Measurements from ENCODE around the gene ATP8A1.
"Not testable (repeated sequence)": the region's sequence is repeated elsewhere in the genome, so short reads cannot be mapped to it uniquely, and the experiment has no call there.

ATP8A1 gene

DNA sequence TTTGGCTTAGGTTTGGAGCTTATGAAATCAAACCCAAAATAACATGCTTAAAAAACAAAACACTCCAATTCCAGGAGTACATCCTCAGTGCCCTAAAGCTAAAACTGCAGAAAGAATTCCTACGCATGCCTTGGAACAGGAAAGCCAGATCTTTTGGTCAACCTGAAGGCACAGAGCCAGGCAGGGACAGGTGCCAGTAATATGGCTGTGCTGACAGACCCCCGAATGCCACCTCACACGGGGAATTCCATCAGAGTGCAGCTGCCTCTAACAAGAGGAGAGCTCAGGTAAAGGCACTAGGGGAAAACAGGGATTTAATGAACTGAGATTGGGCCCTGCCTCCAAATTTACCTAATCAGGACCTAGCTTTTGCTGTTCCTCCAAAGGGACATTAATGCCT, 182.5 kb downstream of the ATP8A1 start:
- no peak for DNase-seq (ENCODE audit: low read depth in 1 of 2, low spot score in 1 of 2)

DNA sequence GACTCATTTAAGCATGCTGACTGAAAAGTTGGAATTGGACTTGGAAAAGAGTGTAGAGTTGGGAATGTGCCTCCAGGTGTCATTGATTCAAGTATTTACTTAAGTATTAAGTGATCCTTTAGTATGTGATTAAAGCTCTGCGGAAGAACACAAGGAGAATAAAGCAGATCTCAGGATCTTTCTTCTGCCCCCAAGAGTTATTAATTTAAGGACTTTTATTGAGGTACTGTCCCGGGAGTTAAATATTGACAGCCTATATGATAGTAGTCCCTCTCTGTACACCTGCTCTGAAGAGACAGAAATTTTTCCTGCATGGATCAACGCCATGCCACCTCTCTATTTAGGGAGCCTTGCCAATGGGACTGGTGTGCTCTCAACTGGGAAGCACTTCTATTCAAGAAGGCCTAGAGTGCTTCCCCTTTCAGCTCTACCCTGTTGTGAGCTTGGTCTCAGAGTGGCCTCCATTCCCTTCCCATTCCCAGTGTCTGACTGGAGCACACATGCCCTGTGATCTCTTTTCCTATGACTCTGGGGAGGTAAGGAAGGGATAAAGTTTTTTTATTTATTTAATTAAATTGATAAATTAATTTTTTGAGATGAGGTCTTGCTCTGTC, 183.7 kb downstream of the ATP8A1 start:
- DNase-seq (ENCODE audit: low read depth in 1 of 2, low spot score in 1 of 2): no peak

- no peak for DNase-seq (ENCODE audit: low read depth in 1 of 2, low spot score in 1 of 2)
These were observed 185.0 kb downstream of the ATP8A1 start for GRCh38 chr4:42471896-42472295.

DNA sequence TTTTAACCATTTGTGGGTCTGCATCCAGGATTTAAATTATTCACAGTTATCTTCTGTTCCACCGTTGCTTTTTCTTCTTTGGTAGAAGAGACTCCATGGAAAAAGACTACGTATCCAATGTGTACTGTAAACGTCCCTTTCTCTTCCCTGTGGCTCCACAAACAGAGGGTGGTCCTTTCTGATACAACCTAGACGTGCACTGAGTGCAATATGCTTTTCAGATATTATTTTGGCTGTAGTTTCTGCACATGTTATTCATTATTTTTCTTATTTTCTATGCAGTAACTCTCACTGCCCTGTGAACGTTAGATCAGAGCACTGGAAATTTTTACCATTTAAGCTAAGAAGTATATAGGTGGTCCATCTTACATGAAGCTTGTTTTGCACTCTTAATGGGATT, 186.9 kb downstream of the ATP8A1 start:
- DNase-seq (ENCODE audit: low read depth in 1 of 2, low spot score in 1 of 2): no peak

DNA sequence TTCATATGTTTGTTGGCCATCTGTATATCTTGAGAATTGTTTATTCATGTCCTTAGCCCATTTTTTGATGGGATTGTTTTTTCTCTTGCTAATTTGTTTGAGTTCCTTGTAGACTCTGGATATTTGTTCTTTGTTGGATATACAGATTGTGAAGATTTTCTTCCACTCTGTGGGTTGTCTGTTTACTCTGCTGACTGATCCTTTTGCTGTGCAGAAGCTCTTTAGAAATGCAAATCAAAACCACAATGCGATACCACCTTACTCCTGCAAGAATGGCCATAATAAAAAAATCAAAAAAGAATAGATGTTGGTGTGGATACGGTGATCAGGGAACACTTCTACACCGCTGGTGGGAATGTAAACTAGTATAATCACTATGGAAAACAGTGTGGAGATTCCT, 189.1 kb downstream of the ATP8A1 start:
- DNase-seq (ENCODE audit: low read depth in 1 of 2, low spot score in 1 of 2): not testable (repeated sequence)

GRCh38 chr4:42466273-42466844, 190.5 kb downstream of the ATP8A1 start:
- DNase-seq (ENCODE audit: low read depth in 1 of 2, low spot score in 1 of 2): no peak

DNA sequence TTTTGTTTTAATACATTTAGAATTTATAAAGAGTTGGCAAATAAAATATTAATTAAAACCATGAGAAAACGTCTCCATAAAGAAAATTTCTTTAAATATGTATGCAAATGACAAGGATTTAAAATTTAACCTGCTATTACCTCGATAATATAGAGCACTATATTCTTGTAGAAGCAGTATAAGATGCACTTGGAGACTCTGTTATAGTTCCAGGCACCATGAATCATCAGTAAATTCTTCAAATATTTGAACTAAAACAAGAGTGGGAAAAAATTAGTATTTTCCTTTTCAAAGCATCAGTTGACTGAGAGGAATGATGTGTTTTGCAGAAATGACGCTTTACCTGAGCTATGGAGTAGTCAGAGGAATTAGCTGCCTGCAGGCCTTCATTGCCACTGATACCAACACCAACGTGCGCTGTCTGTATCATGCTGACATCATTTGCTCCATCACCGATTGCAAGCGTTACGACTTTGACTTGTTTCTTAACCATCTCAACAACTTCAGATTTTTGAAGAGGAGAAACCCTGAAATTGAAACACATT, 192.3 kb downstream of the ATP8A1 start:
- DNase-seq (ENCODE audit: low read depth in 1 of 2, low spot score in 1 of 2): no peak

DNA sequence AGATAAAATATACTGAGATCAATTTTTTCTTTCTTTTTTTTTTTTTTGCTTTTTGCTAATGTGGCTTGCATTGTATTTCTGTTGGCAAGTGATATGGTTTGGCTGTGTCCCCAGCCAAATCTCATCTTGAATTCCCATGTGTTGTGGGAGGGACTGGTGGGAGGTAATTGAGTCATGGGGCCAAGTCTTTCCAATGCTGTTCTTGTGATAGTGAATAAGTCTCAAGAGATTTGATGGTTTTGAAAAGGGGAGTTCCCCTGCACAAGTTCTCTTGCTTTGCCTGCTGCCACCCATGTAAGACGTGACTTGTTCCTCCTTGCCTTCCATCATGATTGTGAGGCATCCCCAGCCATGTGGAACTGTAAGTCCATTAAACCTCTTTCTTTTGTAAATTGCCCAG, 195.7 kb downstream of the ATP8A1 start:
- DNase-seq (ENCODE audit: low read depth in 1 of 2, low spot score in 1 of 2): not testable (repeated sequence)

DNA sequence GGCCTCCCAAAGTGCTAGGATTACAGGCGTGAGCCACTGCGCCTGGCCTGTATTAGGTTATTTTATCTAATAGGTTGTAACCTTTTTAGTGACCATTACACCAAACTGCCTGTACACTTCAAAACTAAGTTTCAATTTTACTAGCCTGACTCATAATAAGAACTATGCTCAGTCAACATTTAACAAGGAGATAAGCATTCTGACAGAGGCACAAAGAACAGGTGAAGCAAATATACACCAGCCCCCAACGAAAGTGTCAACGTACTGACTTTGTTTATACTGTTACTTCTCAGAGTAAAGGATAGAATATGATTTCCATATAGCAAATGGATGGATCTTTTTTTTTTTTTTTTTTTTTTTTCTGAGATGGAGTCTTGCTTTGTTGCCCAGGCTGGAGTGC, 196.9 kb downstream of the ATP8A1 start:
- DNase-seq (ENCODE audit: low read depth in 1 of 2, low spot score in 1 of 2): no peak

GRCh38 chr4:42458657-42459056, 198.2 kb downstream of the ATP8A1 start:
- no peak for DNase-seq (ENCODE audit: low read depth in 1 of 2, low spot score in 1 of 2)

GRCh38 chr4:42454755-42455420, 202.0 kb downstream of the ATP8A1 start:
- no peak for DNase-seq (ENCODE audit: low read depth in 1 of 2, low spot score in 1 of 2)

- DNase-seq (ENCODE audit: low read depth in 1 of 2, low spot score in 1 of 2): no peak
These were observed 203.3 kb downstream of the ATP8A1 start for GRCh38 chr4:42453612-42454011.

DNA sequence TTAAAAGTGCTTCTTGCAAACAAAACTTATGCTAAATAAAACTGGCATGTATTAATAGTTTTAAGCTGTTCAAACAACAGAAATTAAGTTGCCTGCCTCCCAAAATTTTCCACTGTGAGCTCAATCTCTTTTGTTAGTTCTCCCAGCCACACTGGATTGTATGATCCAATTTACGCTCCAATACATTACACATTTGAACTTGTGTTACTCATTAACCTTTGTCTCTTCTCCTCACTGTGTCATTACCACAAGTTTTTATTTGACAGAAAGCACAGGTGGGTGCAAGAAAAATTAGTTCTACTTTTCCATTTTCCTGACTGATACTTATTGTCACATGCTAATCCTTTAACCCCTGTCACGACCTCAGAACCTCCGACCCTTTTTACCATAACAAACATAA, 204.1 kb downstream of the ATP8A1 start:
- no peak for DNase-seq (ENCODE audit: low read depth in 1 of 2, low spot score in 1 of 2)

DNA sequence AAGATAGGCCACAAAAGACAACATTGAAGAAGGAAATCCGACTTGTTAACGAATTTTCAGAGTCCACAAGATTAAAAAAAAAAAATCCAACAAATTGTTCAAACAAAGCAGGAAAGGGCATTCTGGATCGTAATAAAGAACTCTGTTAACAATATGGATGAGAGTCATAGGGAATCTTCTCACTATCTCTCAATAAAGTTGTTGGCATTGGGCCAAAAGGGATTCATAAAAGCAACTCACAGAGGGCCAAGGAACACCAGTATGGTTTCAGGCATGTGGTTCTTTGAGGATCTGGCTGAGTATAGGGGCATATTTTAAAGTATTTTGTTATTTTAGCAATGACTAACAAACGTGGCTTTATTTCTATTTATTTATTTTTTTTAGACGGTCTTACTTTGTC, 210.1 kb downstream of the ATP8A1 start:
- DNase-seq (ENCODE audit: low read depth in 1 of 2, low spot score in 1 of 2): no peak

GRCh38 chr4:42445038-42445437, 211.9 kb downstream of the ATP8A1 start:
- DNase-seq (ENCODE audit: low read depth in 1 of 2, low spot score in 1 of 2): no peak

GRCh38 chr4:42442601-42443000, 214.3 kb downstream of the ATP8A1 start:
- DNase-seq (ENCODE audit: low read depth in 1 of 2, low spot score in 1 of 2): no peak

GRCh38 chr4:42440083-42440482, 216.8 kb downstream of the ATP8A1 start:
- DNase-seq (ENCODE audit: low read depth in 1 of 2, low spot score in 1 of 2): no peak

- no peak for DNase-seq (ENCODE audit: low read depth in 1 of 2, low spot score in 1 of 2)
These were observed 219.9 kb downstream of the ATP8A1 start for GRCh38 chr4:42436928-42437565.

GRCh38 chr4:42428036-42428435, 228.9 kb downstream of the ATP8A1 start:
- DNase-seq (ENCODE audit: low read depth in 1 of 2, low spot score in 1 of 2): no peak

DNA sequence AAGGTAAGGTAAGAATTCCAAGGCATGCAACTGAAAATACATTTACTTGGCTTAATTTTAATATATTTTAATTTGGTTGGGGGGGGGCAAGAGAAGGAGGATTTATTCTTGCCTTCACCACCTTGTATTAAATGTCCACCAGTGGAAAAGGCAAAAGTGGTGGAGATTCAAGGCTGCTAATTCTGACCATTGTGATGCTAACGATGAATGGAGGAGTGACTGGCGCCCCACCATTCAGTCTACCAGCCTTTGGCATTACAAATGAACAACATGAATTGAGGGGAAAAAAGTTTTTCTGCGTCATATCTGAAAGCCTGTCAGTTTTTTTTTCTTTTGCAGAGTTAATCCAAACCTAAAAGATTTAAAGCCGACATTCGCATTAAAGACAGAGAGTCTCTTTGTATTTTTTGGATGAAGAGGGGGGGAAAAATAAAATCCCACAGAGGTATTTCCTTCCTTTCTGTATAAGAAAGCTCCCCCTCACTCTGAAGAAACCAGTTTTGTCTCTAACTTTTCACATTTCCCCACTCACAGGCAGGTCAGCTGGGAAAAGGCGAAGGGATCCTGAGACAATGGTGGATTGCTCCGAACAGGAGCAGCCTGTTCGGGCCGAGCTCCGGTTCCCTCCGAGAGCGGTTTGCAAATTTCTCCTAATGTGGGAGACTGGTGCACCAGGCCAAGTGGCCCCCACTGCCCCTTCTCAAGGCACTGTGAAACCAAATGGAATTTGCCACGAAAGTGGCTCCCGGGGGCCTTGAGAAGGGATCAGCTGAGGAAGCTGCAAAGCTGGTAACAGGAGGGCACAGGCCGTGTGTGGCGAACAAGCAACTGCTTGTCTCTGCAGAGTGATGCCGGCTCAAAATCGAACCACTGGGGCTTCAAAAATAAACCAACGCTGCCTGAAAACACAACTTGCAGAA, 231.5 kb downstream of the ATP8A1 start:
- DNase-seq (ENCODE audit: low read depth in 1 of 2, low spot score in 1 of 2): no peak

- no peak for DNase-seq (ENCODE audit: low read depth in 1 of 2, low spot score in 1 of 2)
These were observed 236.8 kb downstream of the ATP8A1 start for GRCh38 chr4:42420140-42420539.
